GM12872 (cell line): ENCODE measurements around the gene IL17B.

Experiments
- TF ChIP-seq, protein P1 (sequence below): IDR thresholded peaks from 3 replicates; pipeline ENCODE4 v1.5.1; 2011; ENCODE audit warnings: low read depth, mild to moderate bottlenecking, low read length, moderate library complexity; ENCODE audit not compliant: insufficient read depth

Gene IL17B

DNA sequence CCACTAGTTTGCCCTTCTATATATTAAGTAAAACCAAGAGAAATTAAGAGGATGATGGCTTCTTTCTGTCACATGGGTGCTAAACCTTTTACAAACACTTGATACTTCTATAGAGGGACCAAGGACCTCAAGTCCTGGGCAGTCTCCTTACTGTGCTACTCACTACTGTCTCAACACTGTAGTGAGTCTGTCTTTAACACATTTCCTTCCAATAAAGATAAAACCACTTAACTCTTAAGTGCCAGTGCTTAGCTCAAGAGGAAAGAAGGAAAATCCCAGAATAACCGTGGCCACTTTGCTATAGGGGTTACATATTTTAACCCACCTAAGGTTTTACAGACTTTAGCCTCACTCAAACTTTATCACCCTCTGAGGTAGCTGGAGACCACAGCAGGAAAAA lies 38.2 kb downstream of the IL17B start:
- TF ChIP-seq, protein P1, sequence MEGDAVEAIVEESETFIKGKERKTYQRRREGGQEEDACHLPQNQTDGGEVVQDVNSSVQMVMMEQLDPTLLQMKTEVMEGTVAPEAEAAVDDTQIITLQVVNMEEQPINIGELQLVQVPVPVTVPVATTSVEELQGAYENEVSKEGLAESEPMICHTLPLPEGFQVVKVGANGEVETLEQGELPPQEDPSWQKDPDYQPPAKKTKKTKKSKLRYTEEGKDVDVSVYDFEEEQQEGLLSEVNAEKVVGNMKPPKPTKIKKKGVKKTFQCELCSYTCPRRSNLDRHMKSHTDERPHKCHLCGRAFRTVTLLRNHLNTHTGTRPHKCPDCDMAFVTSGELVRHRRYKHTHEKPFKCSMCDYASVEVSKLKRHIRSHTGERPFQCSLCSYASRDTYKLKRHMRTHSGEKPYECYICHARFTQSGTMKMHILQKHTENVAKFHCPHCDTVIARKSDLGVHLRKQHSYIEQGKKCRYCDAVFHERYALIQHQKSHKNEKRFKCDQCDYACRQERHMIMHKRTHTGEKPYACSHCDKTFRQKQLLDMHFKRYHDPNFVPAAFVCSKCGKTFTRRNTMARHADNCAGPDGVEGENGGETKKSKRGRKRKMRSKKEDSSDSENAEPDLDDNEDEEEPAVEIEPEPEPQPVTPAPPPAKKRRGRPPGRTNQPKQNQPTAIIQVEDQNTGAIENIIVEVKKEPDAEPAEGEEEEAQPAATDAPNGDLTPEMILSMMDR: no peak

DNA sequence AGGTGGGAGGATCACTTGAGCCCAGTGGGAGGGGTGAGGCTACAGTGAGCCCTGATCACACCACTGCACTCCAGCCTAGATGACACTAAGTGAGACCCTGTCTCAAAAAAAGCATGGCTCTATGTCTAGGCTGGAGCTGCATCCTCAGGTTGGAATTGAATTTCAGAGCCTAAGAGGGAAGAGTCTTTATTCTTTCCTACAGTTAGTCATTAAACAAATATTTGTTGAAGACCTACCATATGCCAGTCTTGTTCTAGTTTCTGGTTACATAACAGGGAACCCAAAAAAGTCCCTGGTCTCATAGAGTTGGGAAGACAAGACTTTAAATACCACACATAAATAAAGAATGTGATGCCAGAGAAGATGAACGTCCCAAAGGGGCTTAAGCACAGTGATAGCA lies 40.7 kb downstream of the IL17B start:
- TF ChIP-seq, protein P1: no peak

DNA sequence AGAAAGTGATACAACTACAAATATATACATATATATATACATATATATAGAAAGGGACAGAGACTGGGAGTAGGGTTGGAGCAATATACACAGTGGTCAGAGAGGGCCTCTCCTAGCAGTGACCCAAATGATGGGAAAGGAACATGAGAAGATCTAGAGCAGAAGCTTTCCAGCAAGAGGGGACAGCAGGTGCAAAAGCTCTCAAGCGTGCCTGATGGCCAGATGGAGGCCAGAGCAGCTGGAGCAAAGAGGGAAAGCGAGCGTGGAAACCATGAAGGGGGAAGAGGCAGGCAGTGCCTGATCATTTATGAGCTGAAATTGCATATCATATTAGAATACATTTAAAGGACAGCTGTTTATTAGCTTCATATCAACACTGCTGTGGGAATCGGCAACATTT lies 41.4 kb downstream of the IL17B start:
- TF ChIP-seq, protein P1: no peak

DNA sequence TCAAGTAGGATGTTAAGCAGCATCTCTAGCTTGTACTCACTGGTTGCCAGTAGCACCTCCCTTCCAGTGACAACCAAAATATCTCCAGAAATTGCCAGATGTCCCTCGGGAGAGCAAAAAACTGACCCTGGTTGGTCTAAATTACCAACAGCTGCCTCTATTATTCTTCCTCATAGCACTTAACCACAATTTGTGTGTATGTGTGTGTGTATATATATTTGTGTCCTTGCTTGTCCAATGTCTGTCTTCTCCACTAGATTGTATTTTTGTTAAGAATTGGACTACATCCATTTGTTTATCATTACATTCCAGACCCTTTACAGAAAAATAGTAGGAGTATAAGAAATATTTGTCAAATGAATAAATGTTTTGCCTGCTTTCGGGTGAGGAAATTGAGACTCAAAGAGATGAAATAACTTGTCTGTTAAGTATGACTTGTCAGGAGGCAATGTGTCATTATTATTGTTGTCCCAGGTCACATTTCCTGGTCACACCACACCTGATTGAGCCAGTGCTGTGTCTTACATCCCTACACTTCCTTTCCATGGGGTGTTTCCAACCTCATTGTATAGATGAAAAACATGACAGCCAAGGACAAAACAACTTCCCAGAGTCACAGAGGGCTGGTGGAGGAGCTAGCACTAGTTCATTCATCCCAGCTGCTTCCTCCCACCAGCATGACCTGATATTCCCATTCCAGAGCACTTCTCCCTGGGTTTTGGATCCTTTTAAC lies 45.2 kb downstream of the IL17B start:
- TF ChIP-seq, protein P1: no peak

DNA sequence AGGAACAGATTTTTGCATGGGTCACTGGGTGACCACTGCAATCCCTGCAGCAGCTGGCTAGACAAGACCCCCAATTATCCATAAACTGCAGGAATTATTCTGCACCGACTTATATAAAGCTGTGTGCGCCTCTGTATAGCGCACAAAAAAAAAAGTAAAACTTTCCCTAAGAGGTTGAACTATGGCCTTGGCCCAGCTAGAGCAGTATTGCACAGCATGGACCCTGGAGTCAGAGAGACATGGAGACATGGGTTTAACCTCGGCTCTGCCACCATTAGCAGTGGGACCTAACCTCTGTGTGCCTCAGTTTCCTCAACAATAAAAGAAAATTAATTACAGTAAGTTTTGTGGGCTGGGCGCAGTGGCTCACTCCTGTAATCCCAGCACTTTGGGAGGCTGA lies 50.9 kb downstream of the IL17B start:
- TF ChIP-seq, protein P1: no peak

DNA sequence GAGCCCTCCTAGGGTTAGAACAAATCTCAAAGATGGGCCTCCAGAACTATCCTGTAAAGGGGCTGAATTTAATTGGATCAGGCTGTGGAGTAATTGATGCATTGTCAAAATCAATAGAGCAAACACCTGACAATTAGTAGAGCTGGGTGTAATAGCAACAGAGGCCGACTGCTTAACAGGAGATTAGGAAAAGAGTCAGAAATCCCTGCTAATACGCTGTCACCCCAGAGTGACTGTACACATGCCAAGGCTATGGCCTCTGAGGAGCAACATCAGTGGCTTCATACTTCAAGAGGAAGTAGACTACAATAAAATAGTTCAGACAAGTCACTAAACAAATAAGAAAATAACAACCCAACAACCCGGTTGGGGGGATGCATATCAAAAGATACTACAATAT lies 52.5 kb downstream of the IL17B start:
- TF ChIP-seq, protein P1: no peak

DNA sequence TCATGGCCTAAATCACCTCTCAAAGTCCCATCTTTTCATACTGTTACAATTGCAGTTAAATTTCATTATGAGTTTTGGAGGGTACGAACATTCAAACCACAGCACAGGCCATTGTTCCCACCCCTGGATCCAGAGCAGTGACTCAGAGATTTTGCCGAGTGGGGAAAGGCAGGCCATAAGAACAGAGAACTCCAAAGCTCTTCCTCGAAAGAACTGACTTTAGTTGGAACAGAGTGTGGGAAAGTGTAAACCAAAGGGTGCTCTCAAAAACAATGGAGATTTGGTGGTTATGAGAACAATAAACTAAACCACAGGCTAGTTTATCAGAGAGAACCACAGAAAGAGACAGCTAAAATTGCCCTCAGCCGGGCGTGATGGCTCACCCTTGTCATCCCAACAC lies 53.2 kb downstream of the IL17B start:
- TF ChIP-seq, protein P1: no peak
